Measurements from ENCODE around the gene CCDC85C.

DNA sequence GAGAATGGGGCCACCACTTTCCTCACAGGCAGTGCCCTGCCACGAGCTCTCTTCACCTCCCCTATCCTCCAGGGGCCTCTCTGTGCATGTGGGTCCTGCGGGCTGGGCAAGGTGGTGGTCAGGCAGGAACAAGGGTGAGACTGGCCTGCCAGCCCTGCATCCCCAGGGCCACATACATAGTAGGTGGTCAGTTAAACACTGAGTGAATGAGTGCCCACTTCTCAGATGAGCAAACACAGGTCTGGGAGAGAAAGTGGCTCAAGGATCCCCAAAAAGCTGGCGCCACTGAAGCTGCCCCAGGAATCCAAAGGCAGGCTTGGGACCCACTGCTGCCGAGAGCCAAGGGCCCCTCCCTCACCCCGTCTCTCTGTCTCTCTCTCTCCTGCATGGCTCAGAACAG lies 71.7 kb downstream of the CCDC85C start:
- no peak for TF ChIP-seq CEBPB (IDR thresholded peaks at IDR 0.05; ENCODE audit: low read depth)
- no peak for TF ChIP-seq POLR2AphosphoS5 (IDR thresholded peaks at IDR 0.05; ENCODE audit: low read depth, low read length)
- no peak for TF ChIP-seq FOSL1 (IDR thresholded peaks at IDR 0.05; ENCODE audit: low read depth)
- TF ChIP-seq, protein P1, sequence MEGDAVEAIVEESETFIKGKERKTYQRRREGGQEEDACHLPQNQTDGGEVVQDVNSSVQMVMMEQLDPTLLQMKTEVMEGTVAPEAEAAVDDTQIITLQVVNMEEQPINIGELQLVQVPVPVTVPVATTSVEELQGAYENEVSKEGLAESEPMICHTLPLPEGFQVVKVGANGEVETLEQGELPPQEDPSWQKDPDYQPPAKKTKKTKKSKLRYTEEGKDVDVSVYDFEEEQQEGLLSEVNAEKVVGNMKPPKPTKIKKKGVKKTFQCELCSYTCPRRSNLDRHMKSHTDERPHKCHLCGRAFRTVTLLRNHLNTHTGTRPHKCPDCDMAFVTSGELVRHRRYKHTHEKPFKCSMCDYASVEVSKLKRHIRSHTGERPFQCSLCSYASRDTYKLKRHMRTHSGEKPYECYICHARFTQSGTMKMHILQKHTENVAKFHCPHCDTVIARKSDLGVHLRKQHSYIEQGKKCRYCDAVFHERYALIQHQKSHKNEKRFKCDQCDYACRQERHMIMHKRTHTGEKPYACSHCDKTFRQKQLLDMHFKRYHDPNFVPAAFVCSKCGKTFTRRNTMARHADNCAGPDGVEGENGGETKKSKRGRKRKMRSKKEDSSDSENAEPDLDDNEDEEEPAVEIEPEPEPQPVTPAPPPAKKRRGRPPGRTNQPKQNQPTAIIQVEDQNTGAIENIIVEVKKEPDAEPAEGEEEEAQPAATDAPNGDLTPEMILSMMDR (IDR thresholded peaks at IDR 0.05 in 2 of 3, conservative IDR thresholded peaks at IDR 0.05 in 1 of 3; ENCODE audit: borderline replicate concordance in 1 of 3, insufficient read depth in 1 of 3, low read depth in 2 of 3, low read length in 2 of 3) = no peak
- no peak for TF ChIP-seq POLR2A (IDR thresholded peaks at IDR 0.05; ENCODE audit: borderline replicate concordance, extremely low read depth, insufficient read depth, insufficient read length)
- TF ChIP-seq, protein P2, sequence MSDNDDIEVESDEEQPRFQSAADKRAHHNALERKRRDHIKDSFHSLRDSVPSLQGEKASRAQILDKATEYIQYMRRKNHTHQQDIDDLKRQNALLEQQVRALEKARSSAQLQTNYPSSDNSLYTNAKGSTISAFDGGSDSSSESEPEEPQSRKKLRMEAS (IDR thresholded peaks at IDR 0.05) = no peak
- TF ChIP-seq, protein P3, sequence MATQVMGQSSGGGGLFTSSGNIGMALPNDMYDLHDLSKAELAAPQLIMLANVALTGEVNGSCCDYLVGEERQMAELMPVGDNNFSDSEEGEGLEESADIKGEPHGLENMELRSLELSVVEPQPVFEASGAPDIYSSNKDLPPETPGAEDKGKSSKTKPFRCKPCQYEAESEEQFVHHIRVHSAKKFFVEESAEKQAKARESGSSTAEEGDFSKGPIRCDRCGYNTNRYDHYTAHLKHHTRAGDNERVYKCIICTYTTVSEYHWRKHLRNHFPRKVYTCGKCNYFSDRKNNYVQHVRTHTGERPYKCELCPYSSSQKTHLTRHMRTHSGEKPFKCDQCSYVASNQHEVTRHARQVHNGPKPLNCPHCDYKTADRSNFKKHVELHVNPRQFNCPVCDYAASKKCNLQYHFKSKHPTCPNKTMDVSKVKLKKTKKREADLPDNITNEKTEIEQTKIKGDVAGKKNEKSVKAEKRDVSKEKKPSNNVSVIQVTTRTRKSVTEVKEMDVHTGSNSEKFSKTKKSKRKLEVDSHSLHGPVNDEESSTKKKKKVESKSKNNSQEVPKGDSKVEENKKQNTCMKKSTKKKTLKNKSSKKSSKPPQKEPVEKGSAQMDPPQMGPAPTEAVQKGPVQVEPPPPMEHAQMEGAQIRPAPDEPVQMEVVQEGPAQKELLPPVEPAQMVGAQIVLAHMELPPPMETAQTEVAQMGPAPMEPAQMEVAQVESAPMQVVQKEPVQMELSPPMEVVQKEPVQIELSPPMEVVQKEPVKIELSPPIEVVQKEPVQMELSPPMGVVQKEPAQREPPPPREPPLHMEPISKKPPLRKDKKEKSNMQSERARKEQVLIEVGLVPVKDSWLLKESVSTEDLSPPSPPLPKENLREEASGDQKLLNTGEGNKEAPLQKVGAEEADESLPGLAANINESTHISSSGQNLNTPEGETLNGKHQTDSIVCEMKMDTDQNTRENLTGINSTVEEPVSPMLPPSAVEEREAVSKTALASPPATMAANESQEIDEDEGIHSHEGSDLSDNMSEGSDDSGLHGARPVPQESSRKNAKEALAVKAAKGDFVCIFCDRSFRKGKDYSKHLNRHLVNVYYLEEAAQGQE (IDR thresholded peaks at IDR 0.05; ENCODE audit: low read depth) = no peak
- TF ChIP-seq EZH2 (IDR thresholded peaks at IDR 0.05) = no peak
- no peak for TF ChIP-seq YY1 (IDR thresholded peaks at IDR 0.05; ENCODE audit: extremely low read depth, insufficient replicate concordance, low read depth, low read length)
- no peak for TF ChIP-seq SIN3A (IDR thresholded peaks at IDR 0.05; ENCODE audit: low read depth)
- TF ChIP-seq EZH2phosphoT487 (IDR thresholded peaks at IDR 0.05; ENCODE audit: borderline replicate concordance) = no peak
- TF ChIP-seq EGR1 (IDR thresholded peaks at IDR 0.05; ENCODE audit: low read depth) = no peak
- no peak for TF ChIP-seq SP1 (IDR thresholded peaks at IDR 0.05; ENCODE audit: low read depth)

All from HCT116 (cell line).